Measurements from ENCODE around the gene GNG10. TPM values are rescaled to one million over a fixed set of nuclear protein-coding genes. Genes with fewer than 3 reads are reported as not detected.

Gene GNG10
- total and polyA plus RNA-seq, 9 of the 15 experiments (the other 6 are each of a cell fraction or from before 2014, with no cell fraction given) = 13.1 to 37.8 (median 28.4) TPM

DNA sequence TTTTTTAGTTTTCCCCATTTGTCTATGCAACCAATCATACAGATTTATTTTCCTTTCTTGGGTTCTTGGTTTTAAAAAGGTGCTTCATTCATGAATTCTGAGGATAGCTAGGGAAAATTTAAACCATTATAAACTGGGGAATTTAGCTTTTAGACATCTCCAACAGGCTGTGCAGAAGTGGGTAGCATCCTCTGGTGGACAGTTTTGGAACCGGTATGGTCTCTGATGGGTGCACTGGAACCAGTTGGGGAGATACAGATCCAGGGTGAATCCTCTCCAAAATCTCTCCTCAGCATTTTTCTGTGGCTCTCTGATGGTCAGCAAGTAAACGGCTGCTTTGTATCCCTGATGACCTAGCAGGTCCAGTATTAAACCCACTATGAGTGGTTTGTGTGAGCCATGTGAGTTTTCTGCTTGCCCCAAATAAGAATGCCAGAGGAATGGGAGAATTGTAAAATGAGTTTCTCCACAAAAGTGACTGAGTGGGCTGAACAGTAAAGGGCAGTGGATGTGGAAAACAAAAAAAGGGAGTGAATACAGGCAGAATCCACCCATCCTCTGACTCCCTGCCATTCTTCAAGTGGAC is 39.4 kb upstream of the GNG10 start (continued):
- TF ChIP-seq REST (IDR thresholded peaks at IDR 0.05; ENCODE audit: borderline replicate concordance) = peak; percentile 28; the same call in 1 of the 2 replicates
- no peak for TF ChIP-seq REST (CRISPR knock-in tag; IDR thresholded peaks at IDR 0.05; ENCODE audit: low read depth)

Data from K562 (cell line).